ENCODE results near the gene APPL2. TPM values are rescaled to one million over a fixed set of nuclear protein-coding genes. Genes with fewer than 3 reads are reported as not detected.

Gene APPL2
- total RNA-seq, 1 experiment from 2014 or later = 42.2 TPM

DNA sequence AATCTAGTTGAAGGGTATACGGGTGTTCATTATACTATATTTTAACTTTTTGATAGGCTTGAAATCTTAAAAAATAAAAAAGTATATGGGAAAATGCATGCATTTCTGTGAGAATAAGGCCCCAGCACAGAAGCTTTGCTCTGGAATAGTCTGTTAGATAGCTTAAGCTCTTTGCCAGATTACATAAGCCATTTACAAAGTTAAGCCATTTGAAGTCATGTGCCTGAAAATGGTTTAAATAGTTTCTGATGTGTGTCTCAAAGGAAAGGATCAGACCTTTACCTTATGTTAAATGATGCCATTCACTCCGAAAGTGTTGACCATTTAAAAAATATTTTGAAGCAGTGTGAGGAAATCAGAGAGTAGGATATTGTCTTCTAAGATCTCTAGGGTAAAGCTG lies 77.1 kb downstream of the APPL2 start:
- Histone ChIP-seq H3K4me2 (ENCODE audit: low read length) (no peak overlapping the region), H3K36me3 (ENCODE audit: low read depth, low read length) (peaks cover 56% of the 10 kb centered on the region), H3K27me3 (ENCODE audit: low read length) (no peaks in the 10 kb centered on the region), H3K9ac (ENCODE audit: low read length) (no peak overlapping the region), H3K4me1 (ENCODE audit: insufficient read depth, low read length) (no peaks in the 10 kb centered on the region), H3K27ac (ENCODE audit: low read length) (no peak overlapping the region), H3K9me3 (ENCODE audit: low read length) (no peaks in the 10 kb centered on the region), H2AFZ (ENCODE audit: low read length) (no peak overlapping the region), H3F3A (ENCODE audit: low read length, unreplicated experiment) (no peaks in the 10 kb centered on the region), H4K20me1 (ENCODE audit: low read length) (no peaks in the 10 kb centered on the region), H3K4me3 (ENCODE audit: low read length) (no peak overlapping the region), H3K79me2 (ENCODE audit: low read length) (no peaks in the 10 kb centered on the region), H3K9me2 (replicated peaks; ENCODE audit: low read length) (no peaks in the 10 kb centered on the region)
- DNase-seq = no peak
- POLR2A ChIA-PET (ENCODE audit: unreplicated experiment) = no interaction called here
- TF ChIP-seq, protein P1, sequence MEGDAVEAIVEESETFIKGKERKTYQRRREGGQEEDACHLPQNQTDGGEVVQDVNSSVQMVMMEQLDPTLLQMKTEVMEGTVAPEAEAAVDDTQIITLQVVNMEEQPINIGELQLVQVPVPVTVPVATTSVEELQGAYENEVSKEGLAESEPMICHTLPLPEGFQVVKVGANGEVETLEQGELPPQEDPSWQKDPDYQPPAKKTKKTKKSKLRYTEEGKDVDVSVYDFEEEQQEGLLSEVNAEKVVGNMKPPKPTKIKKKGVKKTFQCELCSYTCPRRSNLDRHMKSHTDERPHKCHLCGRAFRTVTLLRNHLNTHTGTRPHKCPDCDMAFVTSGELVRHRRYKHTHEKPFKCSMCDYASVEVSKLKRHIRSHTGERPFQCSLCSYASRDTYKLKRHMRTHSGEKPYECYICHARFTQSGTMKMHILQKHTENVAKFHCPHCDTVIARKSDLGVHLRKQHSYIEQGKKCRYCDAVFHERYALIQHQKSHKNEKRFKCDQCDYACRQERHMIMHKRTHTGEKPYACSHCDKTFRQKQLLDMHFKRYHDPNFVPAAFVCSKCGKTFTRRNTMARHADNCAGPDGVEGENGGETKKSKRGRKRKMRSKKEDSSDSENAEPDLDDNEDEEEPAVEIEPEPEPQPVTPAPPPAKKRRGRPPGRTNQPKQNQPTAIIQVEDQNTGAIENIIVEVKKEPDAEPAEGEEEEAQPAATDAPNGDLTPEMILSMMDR (conservative IDR thresholded peaks at IDR 0.05; ENCODE audit: low read depth, low read length) = no peak
- no peak for TF ChIP-seq EZH2 (IDR thresholded peaks at IDR 0.05; ENCODE audit: low read length, unreplicated experiment)
- no peak for TF ChIP-seq EZH2phosphoT487 (IDR thresholded peaks at IDR 0.05; ENCODE audit: borderline replicate concordance, low read length)
- intact Hi-C loops (cut with micrococcal nuclease) = no loop called here
- CTCF ChIA-PET = no interaction called here
- no peak for ATAC-seq
- BruUV-seq (replicated peaks) = no TSS peak

DNA sequence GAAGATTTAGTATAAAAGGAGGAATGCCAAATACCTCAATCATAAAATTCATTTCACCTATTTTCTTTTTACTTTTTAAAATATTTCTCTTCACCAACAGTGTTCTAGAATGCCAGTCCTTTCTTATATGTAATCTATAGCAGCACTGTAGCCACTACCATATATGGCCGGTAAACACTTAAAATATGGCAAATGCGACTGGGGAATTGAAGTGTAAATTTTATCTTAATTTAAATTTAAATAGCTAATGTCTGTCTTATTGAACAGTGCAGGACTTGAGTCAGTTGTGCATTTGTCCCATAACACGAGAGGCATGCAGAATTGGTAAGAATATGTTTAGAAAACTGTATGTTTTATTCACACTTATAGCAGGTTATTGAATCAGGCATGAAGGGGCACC lies 78.4 kb downstream of the APPL2 start:
- Histone ChIP-seq H3K9me2 (replicated peaks; ENCODE audit: low read length) (no peaks in the 10 kb centered on the region), H3K9ac (ENCODE audit: low read length) (no peak overlapping the region), H3K79me2 (ENCODE audit: low read length) (no peaks in the 10 kb centered on the region), H3K27ac (ENCODE audit: low read length) (no peak overlapping the region), H3K4me2 (ENCODE audit: low read length) (no peak overlapping the region), H3F3A (ENCODE audit: low read length, unreplicated experiment) (no peaks in the 10 kb centered on the region), H2AFZ (ENCODE audit: low read length) (no peak overlapping the region), H3K27me3 (ENCODE audit: low read length) (no peaks in the 10 kb centered on the region), H3K36me3 (ENCODE audit: low read depth, low read length) (peaks cover 59% of the 10 kb centered on the region), H3K4me1 (ENCODE audit: insufficient read depth, low read length) (no peaks in the 10 kb centered on the region), H3K9me3 (ENCODE audit: low read length) (no peaks in the 10 kb centered on the region), H3K4me3 (ENCODE audit: low read length) (no peak overlapping the region), H4K20me1 (ENCODE audit: low read length) (no peaks in the 10 kb centered on the region)
- ATAC-seq (no peak), DNase-seq (no peak)
- CTCF ChIA-PET = no interaction called here
- no peak for TF ChIP-seq EZH2phosphoT487 (IDR thresholded peaks at IDR 0.05; ENCODE audit: borderline replicate concordance, low read length)
- TF ChIP-seq EZH2 (IDR thresholded peaks at IDR 0.05; ENCODE audit: low read length, unreplicated experiment) = no peak
- TF ChIP-seq, protein P1 (conservative IDR thresholded peaks at IDR 0.05; ENCODE audit: low read depth, low read length) = no peak
- intact Hi-C loops (cut with micrococcal nuclease) = no loop called here
- BruUV-seq (replicated peaks) = no TSS peak
- POLR2A ChIA-PET (ENCODE audit: unreplicated experiment) = no interaction called here

DNA sequence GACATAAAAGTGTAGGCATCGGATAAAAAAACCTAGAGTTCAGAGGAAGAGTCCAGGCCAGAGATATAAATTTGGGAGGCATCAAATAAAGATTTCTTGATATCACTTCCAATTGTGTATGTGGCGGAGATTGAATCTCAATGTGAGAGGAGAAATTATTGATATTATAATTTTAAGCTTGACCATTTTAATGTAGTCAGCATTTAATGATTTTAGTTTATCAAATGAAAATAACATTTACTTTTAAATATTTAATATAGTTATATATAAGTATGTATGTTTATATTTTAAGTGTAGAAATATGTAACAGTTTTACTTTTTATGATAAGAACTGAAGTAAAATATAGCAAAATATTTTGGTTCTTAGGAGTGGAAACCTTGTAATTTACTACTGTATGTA lies 79.7 kb downstream of the APPL2 start:
- Histone ChIP-seq H3K9me2 (replicated peaks; ENCODE audit: low read length) (no peaks in the 10 kb centered on the region), H3K27ac (ENCODE audit: low read length) (no peak overlapping the region), H3K9me3 (ENCODE audit: low read length) (no peaks in the 10 kb centered on the region), H4K20me1 (ENCODE audit: low read length) (no peaks in the 10 kb centered on the region), H3K9ac (ENCODE audit: low read length) (no peak overlapping the region), H3F3A (ENCODE audit: low read length, unreplicated experiment) (no peaks in the 10 kb centered on the region), H3K79me2 (ENCODE audit: low read length) (no peaks in the 10 kb centered on the region), H3K4me1 (ENCODE audit: insufficient read depth, low read length) (no peaks in the 10 kb centered on the region), H3K27me3 (ENCODE audit: low read length) (no peaks in the 10 kb centered on the region), H3K4me3 (ENCODE audit: low read length) (no peak overlapping the region), H2AFZ (ENCODE audit: low read length) (no peak overlapping the region), H3K36me3 (ENCODE audit: low read depth, low read length) (peaks cover 60% of the 10 kb centered on the region), H3K4me2 (ENCODE audit: low read length) (no peak overlapping the region)
- BruUV-seq (replicated peaks) = no TSS peak
- DNase-seq = no peak
- ATAC-seq = no peak
- intact Hi-C loops (cut with micrococcal nuclease) = no loop called here
- POLR2A ChIA-PET (ENCODE audit: unreplicated experiment) = no interaction called here
- no peak for TF ChIP-seq EZH2phosphoT487 (IDR thresholded peaks at IDR 0.05; ENCODE audit: borderline replicate concordance, low read length)
- TF ChIP-seq, protein P1 (conservative IDR thresholded peaks at IDR 0.05; ENCODE audit: low read depth, low read length) = no peak
- TF ChIP-seq EZH2 (IDR thresholded peaks at IDR 0.05; ENCODE audit: low read length, unreplicated experiment) = no peak
- CTCF ChIA-PET = no interaction called here
